K562 (cell line): ENCODE results near the gene ACADVL. TPM values are rescaled to one million over a fixed set of nuclear protein-coding genes. Genes with fewer than 3 reads are reported as not detected.

Experiments used
- ATAC-seq: fragments of 200-7000 bp; cut with Tn5 transposase; 3 replicates; pipeline ENCODE4 v1.9.1; 2020; ENCODE audit warnings: moderate library complexity
- BruUV-seq: library from RNA; stranded (reverse); fragments of 400-500 nt; replicated peaks from 2 replicates; lab custom pipeline; 2021; lab: Mats Ljungman, UMichigan
- CTCF ChIA-PET: fragments of 300-600 bp; formaldehyde crosslinking; extraction: SDS; loops from one replicate; lab custom pipeline; 2021; ENCODE audit warnings: low intra/inter-chr PET ratio; lab: Yijun Ruan, JAX
- POLR2A ChIA-PET: fragments of 300-600, 350-650 bp; sonication (Branson Sonifier 250); formaldehyde crosslinking; extraction: SDS; loops from one replicate; lab custom pipeline; 2021; ENCODE audit warnings: antibody characterized with exemption, inconsistent platforms; lab: Yijun Ruan, JAX
- DNase-seq, 4 experiments: peaks; one replicate each; pipeline versions ENCODE4 v3.0.0 to v3.0.0-alpha.2; 2011 to 2018; ENCODE audit warnings: low spot score in 3 of 4, mixed read lengths in 3 of 4; ENCODE audit errors: extremely low read depth in 1 of 4
- FAIRE-seq: peaks from 2 replicates; lab custom pipeline; 2011; peaks lifted over from hg19 to GRCh38; lab: Jason Lieb, UNC
- H2AFZ ChIP-seq: 2 replicates; pipeline ENCODE4 v1.6.0; 2011; ENCODE audit warnings: low read depth, low read length, control low read depth, inconsistent platforms
- H3K27ac ChIP-seq: fragments of 200-600 bp; 3 replicates; pipeline ENCODE4 v1.8.0; 2011; ENCODE audit warnings: low read depth, mild to moderate bottlenecking, control low read depth, inconsistent platforms, low read length, moderate library complexity, mixed read lengths; ENCODE audit errors: extremely low read depth
- H3K27me3 ChIP-seq, 2 experiments: fragments of 300-600 bp in 1 of 2; 2 replicates in 1 of 2; 3 replicates in 1 of 2; pipeline versions ENCODE4 v1.6.0 to v1.8.0; 2011; ENCODE audit warnings: inconsistent platforms in 2 of 2, low read length in 2 of 2, mild to moderate bottlenecking in 1 of 2, mixed read lengths in 1 of 2, moderate library complexity in 1 of 2; ENCODE audit not compliant: control insufficient read depth in 2 of 2, insufficient read depth in 2 of 2
- H3K36me3 ChIP-seq: fragments of 300-600 bp; 3 replicates; pipeline ENCODE4 v1.8.0; 2011; ENCODE audit warnings: mild to moderate bottlenecking, low read length, inconsistent platforms; ENCODE audit not compliant: control insufficient read depth, insufficient read depth
- H3K4me1 ChIP-seq, 2 experiments: fragments of 200-600 bp in 1 of 2; replicated peaks in 1 of 2; 2 replicates in 1 of 2; 3 replicates in 1 of 2; pipeline versions ENCODE4 v1.5.1 to v1.8.0; 2011; ENCODE audit warnings: inconsistent platforms in 2 of 2, low read length in 2 of 2, mild to moderate bottlenecking in 1 of 2, mixed read lengths in 1 of 2, moderate library complexity in 1 of 2; ENCODE audit not compliant: control insufficient read depth in 2 of 2, insufficient read depth in 2 of 2
- H3K4me2 ChIP-seq: 2 replicates; pipeline ENCODE4 v1.6.1; 2011; ENCODE audit warnings: low read length, control low read depth, inconsistent platforms, mixed read lengths; ENCODE audit not compliant: insufficient read depth
- H3K4me3 ChIP-seq: fragments of 200-600 bp; sonication (generic), shearing (Covaris generic); 2 replicates; pipeline ENCODE4 v1.5.1; 2016; ENCODE audit warnings: control low read depth, inconsistent platforms
- H3K79me2 ChIP-seq: fragments of 200-600 bp; 3 replicates; pipeline ENCODE4 v1.8.0; 2011; ENCODE audit warnings: low read length, inconsistent platforms; ENCODE audit not compliant: control insufficient read depth, insufficient read depth
- H3K9ac ChIP-seq, 2 experiments: 2 replicates each; pipeline versions ENCODE4 v1.6.0 to v1.6.1; 2011; ENCODE audit warnings: low read depth in 2 of 2, low read length in 2 of 2, control low read depth in 1 of 2, inconsistent platforms in 1 of 2, mild to moderate bottlenecking in 1 of 2, mixed read lengths in 1 of 2; ENCODE audit not compliant: insufficient read depth in 1 of 2
- H3K9me1 ChIP-seq: one replicate; pipeline ENCODE4 v1.6.0; 2011; ENCODE audit warnings: inconsistent platforms, mild to moderate bottlenecking, low read length, moderate library complexity; ENCODE audit not compliant: control insufficient read depth, insufficient read depth
- H3K9me3 ChIP-seq: replicated peaks from 2 replicates; pipeline ENCODE4 v1.5.1; 2011; ENCODE audit warnings: low read depth, low read length, inconsistent platforms; ENCODE audit not compliant: control insufficient read depth, insufficient read depth
- H4K20me1 ChIP-seq: replicated peaks from 2 replicates; pipeline ENCODE4 v1.6.1; 2011; ENCODE audit warnings: low read length, inconsistent platforms, mixed read lengths; ENCODE audit not compliant: control insufficient read depth, insufficient read depth
- ARID2 ChIP-seq: fragments of 450-650 bp; IDR thresholded peaks from 2 replicates; pipeline ENCODE4 v1.6.1; 2017; ENCODE audit warnings: antibody characterized with exemption, mild to moderate bottlenecking
- BCOR ChIP-seq: fragments of 450-650 bp; IDR thresholded peaks from 2 replicates; pipeline ENCODE4 v1.6.1; 2016
- MEF2D ChIP-seq: conservative IDR thresholded peaks from 2 replicates; pipeline ENCODE4 v1.6.1; 2016; ENCODE audit warnings: low read depth, missing genetic modification characterization, missing compliant biosample characterization
- POLR2A ChIP-seq: fragments of 450-650 bp; conservative IDR thresholded peaks from 2 replicates; pipeline ENCODE4 v1.6.1; 2016
- POLR2AphosphoS2 ChIP-seq: IDR thresholded peaks from 2 replicates; pipeline ENCODE4 v1.6.1; 2012; ENCODE audit warnings: low read length, improper control_type of control experiment
- POLR2G ChIP-seq: fragments of 200-400 bp; formaldehyde crosslinking; IDR thresholded peaks from 2 replicates; pipeline ENCODE4 v1.6.1; 2017; ENCODE audit warnings: low read depth, mild to moderate bottlenecking, antibody characterized with exemption, low read length, moderate library complexity
- POU5F1 ChIP-seq: fragments of 150-350 bp; IDR thresholded peaks from 2 replicates; pipeline ENCODE4 v1.6.1; 2014; ENCODE audit warnings: borderline replicate concordance, low read length, low read depth, mild to moderate bottlenecking; ENCODE audit not compliant: partially characterized antibody
- RBFOX2 ChIP-seq: fragments of 200-400 bp; formaldehyde crosslinking; IDR thresholded peaks from 2 replicates; pipeline ENCODE4 v1.6.1; 2017; ENCODE audit warnings: low read depth, mild to moderate bottlenecking, low read length, moderate library complexity
- SREBF1 ChIP-seq: fragments of 150-350 bp; IDR thresholded peaks from 2 replicates; pipeline ENCODE4 v1.6.1; 2014; ENCODE audit warnings: antibody characterized with exemption, low read depth, low read length, borderline replicate concordance
- SUPT5H ChIP-seq: fragments of 450-650 bp; IDR thresholded peaks from 2 replicates; pipeline ENCODE4 v1.6.1; 2016
- ZFP1 ChIP-seq: fragments of 450-650 bp; formaldehyde crosslinking; IDR thresholded peaks from 2 replicates; pipeline ENCODE4 v1.4.0; 2020; ENCODE audit warnings: mild to moderate bottlenecking, mixed read lengths
- ZNF217 ChIP-seq: sonication (generic); formaldehyde crosslinking; IDR thresholded peaks from 2 replicates; pipeline ENCODE4 v1.8.0; 2022; ENCODE audit warnings: mild to moderate bottlenecking, missing genetic modification reagents
- ZNF586 ChIP-seq: fragments of 450-650 bp; formaldehyde crosslinking; conservative IDR thresholded peaks from 2 replicates; pipeline ENCODE4 v1.4.0; 2020; ENCODE audit warnings: mild to moderate bottlenecking, moderate library complexity
- WGBS: fragments of 100-300 bp; shearing (Covaris generic); methylation state at CpG from one replicate; pipeline ENCODE4 v1.1.6; 2016; ENCODE audit warnings: low coverage, mixed read lengths; ENCODE audit not compliant: insufficient coverage; ENCODE audit errors: missing lambda C conversion rate; 5-methylcytosine and 5-hydroxymethylcytosine counted together
- in situ Hi-C: fragments of 300-500 bp; cut with MboI; formaldehyde crosslinking; loops from 4 replicates; pipeline ENCODE4 v1.15.0; 2018; ENCODE audit warnings: inconsistent platforms, mixed read lengths
- intact Hi-C: fragments of 100-400 bp; cut with micrococcal nuclease; formaldehyde crosslinking; loops from 2 replicates; pipeline ENCODE4 v1.14.2; 2022
- polyA plus RNA-seq, 8 experiments: library from polyadenylated mRNA; depleted of rRNA in 4 of 8; stranded (reverse) in 5 of 8; unstranded in 3 of 8; fragments of >200 nt; fragmentation: Nextera tagmentation in 2 of 8; fragmentation: Illumina TruSeq in 1 of 8; extraction: Ambion mirVana in 2 of 8; extraction: Trizol in 1 of 8; gene quantifications; 2 replicates each; pipeline versions ENCODE4 v1.2.1 to v1.2.3, GENCODE V29; 2011 to 2014; ENCODE audit warnings: inconsistent platforms in 1 of 8, missing spikeins in 1 of 8
- total RNA-seq, 7 experiments: library from RNA; depleted of rRNA in 6 of 7; stranded (reverse); fragments of >200 nt in 6 of 7; fragmentation: Illumina TruSeq in 2 of 7; extraction: Trizol in 2 of 7; gene quantifications; 2 replicates each; pipeline versions ENCODE4 v1.2.1 to v1.2.3, GENCODE V29; 2011 to 2021; ENCODE audit warnings: low replicate concordance in 1 of 7
- TF ChIP-seq, protein P1 (sequence below): sonication (generic); formaldehyde crosslinking; IDR thresholded peaks from 2 replicates; pipeline ENCODE4 v1.8.1; 2023; ENCODE audit warnings: mild to moderate bottlenecking, missing genetic modification reagents
- TF ChIP-seq, protein P2 (sequence below): sonication (generic); formaldehyde crosslinking; IDR thresholded peaks from 2 replicates; pipeline ENCODE4 v1.8.0; 2023; ENCODE audit warnings: mild to moderate bottlenecking, missing genetic modification reagents

ACADVL gene
- total and polyA plus RNA-seq, 9 of the 15 experiments (the other 6 are each of a cell fraction or from before 2014, with no cell fraction given) = 25.5 to 449 (median 214) TPM

- CTCF ChIA-PET = no interaction called here
- no peak overlapping the region; a peak in 1 of 4 replicates for H3K9ac ChIP-seq
Measured at GRCh38 chr17:7260651-7261378, 41.1 kb downstream of the ACADVL start.

More at GRCh38 chr17:7260651-7261378, 41.1 kb downstream of the ACADVL start:
- H3K79me2 ChIP-seq = no peaks in the 10 kb centered on the region
- no peak overlapping the region for H3K27ac ChIP-seq
- POLR2A ChIA-PET = interaction anchor here (1.3 kb wide), 1 partner anchor 9 kb away, joined by 4 read pairs; the partner anchor contains the start of gene CTDNEP1
- peaks cover 10 to 35% of the 10 kb centered on the region in 2 experiments; a peak in 4 of 5 replicates for H3K4me1 ChIP-seq
- H3K36me3 ChIP-seq = peaks cover 43% of the 10 kb centered on the region; the same call in 2 of the 3 replicates
- intact Hi-C loops (no loop called here), in situ Hi-C loops (no loop called here)
- DNase-seq (no peak), ATAC-seq (no peak), FAIRE-seq (no peak)
- no TSS peak for BruUV-seq
- no peaks in the 10 kb centered on the region for H3K9me3 ChIP-seq
- H4K20me1 ChIP-seq = no peaks in the 10 kb centered on the region
- 96% methylated on average over 17 of the region's 54 CpGs for WGBS
- TF ChIP-seq ARID2 (no peak), ZNF586 (CRISPR knock-in tag) (no peak), MEF2D (tag) (no peak), SREBF1 (no peak), BCOR (no peak), SUPT5H (0 out of 2 replicates have a peak, but pooled peaks have one; percentile 35), RBFOX2 (peak; percentile 62), ZFP1 (CRISPR knock-in tag) (no peak), POU5F1 (no peak), POLR2G (peak; percentile 34), POLR2A (peak; percentile 35; the same call in 1 of the 2 replicates), ZNF217 (CRISPR knock-in tag) (no peak), POLR2AphosphoS2 (peak; percentile 73; the same call in 1 of the 2 replicates)
- TF ChIP-seq, protein P1, sequence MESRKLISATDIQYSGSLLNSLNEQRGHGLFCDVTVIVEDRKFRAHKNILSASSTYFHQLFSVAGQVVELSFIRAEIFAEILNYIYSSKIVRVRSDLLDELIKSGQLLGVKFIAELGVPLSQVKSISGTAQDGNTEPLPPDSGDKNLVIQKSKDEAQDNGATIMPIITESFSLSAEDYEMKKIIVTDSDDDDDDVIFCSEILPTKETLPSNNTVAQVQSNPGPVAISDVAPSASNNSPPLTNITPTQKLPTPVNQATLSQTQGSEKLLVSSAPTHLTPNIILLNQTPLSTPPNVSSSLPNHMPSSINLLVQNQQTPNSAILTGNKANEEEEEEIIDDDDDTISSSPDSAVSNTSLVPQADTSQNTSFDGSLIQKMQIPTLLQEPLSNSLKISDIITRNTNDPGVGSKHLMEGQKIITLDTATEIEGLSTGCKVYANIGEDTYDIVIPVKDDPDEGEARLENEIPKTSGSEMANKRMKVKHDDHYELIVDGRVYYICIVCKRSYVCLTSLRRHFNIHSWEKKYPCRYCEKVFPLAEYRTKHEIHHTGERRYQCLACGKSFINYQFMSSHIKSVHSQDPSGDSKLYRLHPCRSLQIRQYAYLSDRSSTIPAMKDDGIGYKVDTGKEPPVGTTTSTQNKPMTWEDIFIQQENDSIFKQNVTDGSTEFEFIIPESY = peak; percentile 63
- TF ChIP-seq, protein P2, sequence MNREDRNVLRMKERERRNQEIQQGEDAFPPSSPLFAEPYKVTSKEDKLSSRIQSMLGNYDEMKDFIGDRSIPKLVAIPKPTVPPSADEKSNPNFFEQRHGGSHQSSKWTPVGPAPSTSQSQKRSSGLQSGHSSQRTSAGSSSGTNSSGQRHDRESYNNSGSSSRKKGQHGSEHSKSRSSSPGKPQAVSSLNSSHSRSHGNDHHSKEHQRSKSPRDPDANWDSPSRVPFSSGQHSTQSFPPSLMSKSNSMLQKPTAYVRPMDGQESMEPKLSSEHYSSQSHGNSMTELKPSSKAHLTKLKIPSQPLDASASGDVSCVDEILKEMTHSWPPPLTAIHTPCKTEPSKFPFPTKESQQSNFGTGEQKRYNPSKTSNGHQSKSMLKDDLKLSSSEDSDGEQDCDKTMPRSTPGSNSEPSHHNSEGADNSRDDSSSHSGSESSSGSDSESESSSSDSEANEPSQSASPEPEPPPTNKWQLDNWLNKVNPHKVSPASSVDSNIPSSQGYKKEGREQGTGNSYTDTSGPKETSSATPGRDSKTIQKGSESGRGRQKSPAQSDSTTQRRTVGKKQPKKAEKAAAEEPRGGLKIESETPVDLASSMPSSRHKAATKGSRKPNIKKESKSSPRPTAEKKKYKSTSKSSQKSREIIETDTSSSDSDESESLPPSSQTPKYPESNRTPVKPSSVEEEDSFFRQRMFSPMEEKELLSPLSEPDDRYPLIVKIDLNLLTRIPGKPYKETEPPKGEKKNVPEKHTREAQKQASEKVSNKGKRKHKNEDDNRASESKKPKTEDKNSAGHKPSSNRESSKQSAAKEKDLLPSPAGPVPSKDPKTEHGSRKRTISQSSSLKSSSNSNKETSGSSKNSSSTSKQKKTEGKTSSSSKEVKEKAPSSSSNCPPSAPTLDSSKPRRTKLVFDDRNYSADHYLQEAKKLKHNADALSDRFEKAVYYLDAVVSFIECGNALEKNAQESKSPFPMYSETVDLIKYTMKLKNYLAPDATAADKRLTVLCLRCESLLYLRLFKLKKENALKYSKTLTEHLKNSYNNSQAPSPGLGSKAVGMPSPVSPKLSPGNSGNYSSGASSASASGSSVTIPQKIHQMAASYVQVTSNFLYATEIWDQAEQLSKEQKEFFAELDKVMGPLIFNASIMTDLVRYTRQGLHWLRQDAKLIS (CRISPR knock-in tag) = no peak
- H3K27me3 ChIP-seq = no peaks in the 10 kb centered on the region
- no peak overlapping the region for H2AFZ ChIP-seq
- H3K9me1 ChIP-seq = no peaks in the 10 kb centered on the region
- H3K4me3 ChIP-seq = no peak overlapping the region
- no peak overlapping the region for H3K4me2 ChIP-seq
